Measurements from ENCODE around the gene LARGE1.

The LARGE1 gene

GRCh38 chr22:33620085-33620484 is 300.2 kb downstream of the LARGE1 start:
- no peak for DNase-seq (ENCODE audit: low read depth, low spot score)
- in situ Hi-C loops (cut with HindIII; ENCODE audit: low sequenced_read_pairs): no loop called here
- no peak for TF ChIP-seq CTCF (IDR thresholded peaks at IDR 0.05; ENCODE audit: low read depth, low read length)
- H3K4me3 ChIP-seq (ENCODE audit: low read depth, low read length): no peak overlapping the region

GRCh38 chr22:33606504-33606903 is 313.8 kb downstream of the LARGE1 start:
- no peak for DNase-seq (ENCODE audit: low read depth, low spot score)
- H3K4me3 ChIP-seq (ENCODE audit: low read depth, low read length): no peak overlapping the region
- TF ChIP-seq CTCF (IDR thresholded peaks at IDR 0.05; ENCODE audit: low read depth, low read length): no peak
- in situ Hi-C loops (cut with HindIII; ENCODE audit: low sequenced_read_pairs): no loop called here

- H3K4me3 ChIP-seq (ENCODE audit: low read depth, low read length): no peak overlapping the region
- no peak for TF ChIP-seq CTCF (IDR thresholded peaks at IDR 0.05; ENCODE audit: low read depth, low read length)
- no peak for DNase-seq (ENCODE audit: low read depth, low spot score)
- in situ Hi-C loops (cut with HindIII; ENCODE audit: low sequenced_read_pairs): no loop called here
Measured at GRCh38 chr22:33605666-33606065, 314.6 kb downstream of the LARGE1 start.

- H3K4me3 ChIP-seq (ENCODE audit: low read depth, low read length): no peak overlapping the region
- no peak for TF ChIP-seq CTCF (IDR thresholded peaks at IDR 0.05; ENCODE audit: low read depth, low read length)
- no peak for DNase-seq (ENCODE audit: low read depth, low spot score)
- in situ Hi-C loops (cut with HindIII; ENCODE audit: low sequenced_read_pairs): no loop called here
Measured at GRCh38 chr22:33605221-33605620, 315.1 kb downstream of the LARGE1 start.

GRCh38 chr22:33601062-33601461 is 319.2 kb downstream of the LARGE1 start:
- H3K4me3 ChIP-seq (ENCODE audit: low read depth, low read length): no peak overlapping the region
- in situ Hi-C loops (cut with HindIII; ENCODE audit: low sequenced_read_pairs): no loop called here
- TF ChIP-seq CTCF (IDR thresholded peaks at IDR 0.05; ENCODE audit: low read depth, low read length): no peak
- DNase-seq (ENCODE audit: low read depth, low spot score): no peak

GRCh38 chr22:33600595-33600994 is 319.7 kb downstream of the LARGE1 start:
- TF ChIP-seq CTCF (IDR thresholded peaks at IDR 0.05; ENCODE audit: low read depth, low read length): no peak
- H3K4me3 ChIP-seq (ENCODE audit: low read depth, low read length): no peak overlapping the region
- DNase-seq (ENCODE audit: low read depth, low spot score): no peak
- in situ Hi-C loops (cut with HindIII; ENCODE audit: low sequenced_read_pairs): no loop called here

- no peak overlapping the region for H3K4me3 ChIP-seq (ENCODE audit: low read depth, low read length)
- TF ChIP-seq CTCF (IDR thresholded peaks at IDR 0.05; ENCODE audit: low read depth, low read length): no peak
- DNase-seq (ENCODE audit: low read depth, low spot score): no peak
- in situ Hi-C loops (cut with HindIII; ENCODE audit: low sequenced_read_pairs): no loop called here
Measured at GRCh38 chr22:33600113-33600512, 320.2 kb downstream of the LARGE1 start.

Measured in astrocyte of the spinal cord (primary cell).